ENCODE results near the gene SLC66A2. TPM values are rescaled to one million over a fixed set of nuclear protein-coding genes. Genes with fewer than 3 reads are reported as not detected.

Gene SLC66A2
- total and polyA plus RNA-seq, 12 donors, result 5.1 to 47.8 (median 32.9) TPM

- peaks cover 0 to 15% of the 10 kb centered on the region in 2 donors for H3K4me1 ChIP-seq (replicated peaks in 1 of 2)
- DNase-seq, result peak in 3 of 7 donors; percentile 2 to 43 (median 9)
- 53 to 62% (median 56%) methylated on average over 5 of the region's 5 CpGs for WGBS, 4 donors
- no peak overlapping the region for H3K27ac ChIP-seq
- no peak overlapping the region for H3K4me3 ChIP-seq
- H3K9me3 ChIP-seq (replicated peaks in 1 of 3), result no peaks in the 10 kb centered on the region
- no peak for TF ChIP-seq POLR2A (IDR thresholded peaks at IDR 0.05)
- TF ChIP-seq CTCF (IDR thresholded peaks at IDR 0.05), result no peak
- H3K27me3 ChIP-seq, result no peaks in the 10 kb centered on the region
- intact Hi-C loops (cut with DNase I), result loop anchor here in 1 of 2 donors (10.0 kb wide), 1 partner anchor 64 kb away; no protein-coding TSS in a partner anchor
- peaks cover 0 to 21% of the 10 kb centered on the region in 2 donors for H3K36me3 ChIP-seq (replicated peaks in 1 of 2)
Observed at GRCh38 chr18:79939096-79939495, 12.4 kb downstream of the SLC66A2 start.

DNA sequence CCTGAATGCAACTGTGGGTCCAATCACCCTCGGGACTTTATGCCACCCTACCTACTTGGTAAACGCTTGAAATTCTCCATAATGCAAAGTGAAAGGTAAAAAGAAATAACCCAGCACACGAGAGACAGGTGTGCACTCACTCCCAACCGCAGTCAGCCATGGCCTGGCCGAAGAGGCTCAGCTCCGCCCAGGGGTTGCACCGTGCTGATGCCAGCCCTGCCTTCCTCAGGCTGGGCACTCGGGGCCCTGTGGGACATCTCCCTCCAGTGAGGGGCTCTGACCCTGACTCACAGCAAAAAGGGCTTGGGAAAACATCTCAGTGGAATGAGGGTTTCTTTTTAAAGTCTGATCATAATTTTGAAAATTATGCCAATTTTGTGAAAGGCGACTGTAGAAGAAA, 13.3 kb downstream of the SLC66A2 start:
- Histone ChIP-seq H3K4me3 (no peak overlapping the region), H3K27ac (no peak overlapping the region), H3K36me3 (replicated peaks in 1 of 2) (peaks cover 0 to 21% of the 10 kb centered on the region in 2 donors), H3K27me3 (no peaks in the 10 kb centered on the region), H3K4me1 (replicated peaks in 1 of 2) (peaks cover 0 to 17% of the 10 kb centered on the region in 2 donors), H3K9me3 (replicated peaks in 1 of 3) (no peaks in the 10 kb centered on the region)
- intact Hi-C loops (cut with DNase I), result loop anchor here in 1 of 2 donors (10.0 kb wide), 1 partner anchor 63 kb away; no protein-coding TSS in a partner anchor
- 85 to 95% (median 90%) methylated on average over 8 to 9 of the region's 9 CpGs for WGBS, 4 donors
- TF ChIP-seq POLR2A (IDR thresholded peaks at IDR 0.05) (no peak), CTCF (IDR thresholded peaks at IDR 0.05) (no peak)
- DNase-seq, result peak in 1 of 7 donors; percentile 4

GRCh38 chr18:79937103-79937860, 14.2 kb downstream of the SLC66A2 start:
- WGBS, 4 donors, result 94 to 97% (median 95%) methylated on average over 25 of the region's 25 CpGs
- intact Hi-C loops (cut with DNase I), result loop anchor here in 1 of 2 donors (10.0 kb wide), 1 partner anchor 62 kb away; no protein-coding TSS in a partner anchor
- Histone ChIP-seq H3K4me1 (replicated peaks in 1 of 2) (peaks cover 0 to 17% of the 10 kb centered on the region in 2 donors), H3K36me3 (replicated peaks in 1 of 2) (peaks cover 0 to 12% of the 10 kb centered on the region in 2 donors), H3K27me3 (no peaks in the 10 kb centered on the region), H3K4me3 (no peak overlapping the region), H3K9me3 (replicated peaks in 1 of 3) (peaks cover 0 to 5% (median 0%) of the 10 kb centered on the region in 3 donors), H3K27ac (no peak overlapping the region)
- no peak for TF ChIP-seq POLR2A (IDR thresholded peaks at IDR 0.05)
- TF ChIP-seq CTCF (IDR thresholded peaks at IDR 0.05), result no peak
- DNase-seq, result peak in 1 of 7 donors; percentile 3

GRCh38 chr18:79936641-79937040, 14.8 kb downstream of the SLC66A2 start:
- Histone ChIP-seq H3K27ac (no peak overlapping the region), H3K4me3 (no peak overlapping the region), H3K36me3 (replicated peaks in 1 of 2) (peaks cover 0 to 6% of the 10 kb centered on the region in 2 donors), H3K27me3 (no peaks in the 10 kb centered on the region), H3K9me3 (replicated peaks in 1 of 3) (peaks cover 0 to 9% (median 0%) of the 10 kb centered on the region in 3 donors), H3K4me1 (replicated peaks in 1 of 2) (peaks cover 0 to 17% of the 10 kb centered on the region in 2 donors)
- DNase-seq, result peak in 1 of 7 donors; percentile 4
- intact Hi-C loops (cut with DNase I), result loop anchor here in 1 of 2 donors (10.0 kb wide), 1 partner anchor 62 kb away; no protein-coding TSS in a partner anchor
- no peak for TF ChIP-seq POLR2A (IDR thresholded peaks at IDR 0.05)
- TF ChIP-seq CTCF (IDR thresholded peaks at IDR 0.05), result no peak
- WGBS, 4 donors, result 89 to 92% (median 91%) methylated on average over 8 to 12 of the region's 12 CpGs

Measured in adrenal gland (tissue), 12 donors.